Upper lobe of left lung (tissue), 6 donors: ENCODE results near the gene KIF25. TPM values are rescaled to one million over a fixed set of nuclear protein-coding genes. Genes with fewer than 3 reads are reported as not detected.

Source experiments
- ATAC-seq, 2 donors: fragments of 200-7000 bp; cut with Tn5 transposase; one replicate each; pipeline ENCODE4 v1.9.1; 2022; ENCODE audit warnings: mild to moderate bottlenecking in 2 of 2, moderate library complexity in 2 of 2; ENCODE audit not compliant: low FRiP score in 2 of 2
- DNase-seq, 2 donors: peaks; one replicate each; pipeline ENCODE4 v3.0.0-alpha.2; 2019 to 2020
- H3K27ac ChIP-seq, 4 donors: fragments of 200-600 bp; sonication (generic); one replicate each; pipeline ENCODE4 v1.5.1; 2016 to 2019
- H3K27me3 ChIP-seq, 4 donors: fragments of 200-600 bp; sonication (generic); one replicate each; pipeline ENCODE4 v1.5.1; 2017 to 2019
- H3K36me3 ChIP-seq, 4 donors: fragments of 200-600 bp; sonication (generic); one replicate each; pipeline ENCODE4 v1.5.1; 2016 to 2019
- H3K4me1 ChIP-seq, 4 donors: fragments of 200-600 bp; sonication (generic); one replicate each; pipeline ENCODE4 v1.5.1; 2018 to 2019
- H3K4me3 ChIP-seq, 4 donors: fragments of 200-600 bp; sonication (generic); one replicate each; pipeline ENCODE4 v1.5.1; 2017 to 2019; ENCODE audit warnings: mild to moderate bottlenecking in 2 of 4, moderate library complexity in 1 of 4
- H3K9me3 ChIP-seq, 4 donors: fragments of 200-600 bp; sonication (generic); one replicate each; pipeline ENCODE4 v1.5.1; 2018 to 2019
- EP300 ChIP-seq, 4 donors: sonication (generic); formaldehyde crosslinking; IDR thresholded peaks; one replicate each; pipeline ENCODE4 v1.5.1; 2017; ENCODE audit warnings: antibody characterized with exemption in 4 of 4, control low read depth in 2 of 4
- POLR2A ChIP-seq, 4 donors: fragments of 450-650 bp; IDR thresholded peaks; one replicate each; pipeline ENCODE4 v1.5.1; 2016 to 2017; ENCODE audit warnings: antibody characterized with exemption in 4 of 4, mild to moderate bottlenecking in 2 of 4
- POLR2AphosphoS5 ChIP-seq, 2 donors: sonication (generic); formaldehyde crosslinking; IDR thresholded peaks; one replicate each; pipeline ENCODE4 v1.5.1; 2017; ENCODE audit warnings: antibody characterized with exemption in 2 of 2
- WGBS, 2 donors: methylation state at CpG; one replicate each; pipeline ENCODE4 v1.1.5; 2017 to 2018; 5-methylcytosine and 5-hydroxymethylcytosine counted together
- total RNA-seq, 6 donors: library from RNA; depleted of rRNA in 4 of 6; stranded (reverse); fragments of >200 nt in 4 of 6; gene quantifications; one replicate each; pipeline versions ENCODE4 v1.1.0 to v1.2.1, GENCODE V29; 2016 to 2021
- TF ChIP-seq, protein P1 (sequence below), 6 experiments: fragments of 450-650 bp in 4 of 6; fragments of 200-600 bp in 2 of 6; sonication (generic) in 2 of 6; IDR thresholded peaks; one replicate each; pipeline ENCODE4 v1.5.1; 2016 to 2019; ENCODE audit warnings: antibody characterized with exemption in 6 of 6
- donor health status: DM: no; HTN: no; CAD: no; lungs with moderate emphysema.
- donor health status: DM: no; HTN: yes; CAD: no; lungs with severe emphysema.

Gene KIF25
- total RNA-seq, 6 donors from 2014 or later, result 0.17 to 0.54 (median 0.30) TPM; not detected in 3

DNA sequence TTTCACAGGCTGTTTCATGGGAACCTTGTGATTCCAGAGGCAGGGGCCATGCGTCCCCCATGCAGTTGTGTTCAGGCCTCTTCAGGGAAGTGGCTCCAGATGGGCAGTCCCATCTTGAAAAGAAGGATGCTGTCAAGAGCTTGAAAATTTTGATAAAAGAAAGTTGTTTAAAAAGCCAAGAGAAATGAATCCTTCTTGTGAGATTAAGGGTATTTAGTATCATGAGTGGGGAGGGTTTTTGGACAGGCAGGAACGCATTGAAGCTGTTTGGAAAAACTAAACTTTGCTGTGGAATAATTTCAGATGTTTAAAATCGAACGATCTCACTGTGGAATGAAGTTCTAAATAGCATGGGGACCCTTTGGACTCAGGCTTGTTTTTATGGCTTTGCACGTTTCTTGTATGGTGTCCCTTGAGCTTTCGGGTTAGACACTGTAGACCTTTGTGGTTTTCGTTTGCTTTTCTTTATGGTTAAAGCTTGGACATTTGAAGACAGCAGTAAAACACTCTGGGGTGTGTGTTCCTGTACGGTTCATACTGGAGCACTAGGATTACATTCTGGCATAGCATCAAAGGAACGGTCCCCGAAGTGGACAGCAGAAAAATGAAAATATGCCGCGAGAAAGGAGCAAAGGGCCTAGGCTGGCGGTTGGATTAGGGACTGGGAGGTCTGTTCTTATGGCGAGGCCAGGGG, 18.2 kb downstream of the KIF25 start:
- Histone ChIP-seq H3K27me3 (no peaks in the 10 kb centered on the region), H3K9me3 (peaks cover 3 to 19% (median 14%) of the 10 kb centered on the region in 4 donors), H3K4me1 (no peaks in the 10 kb centered on the region), H3K36me3 (no peaks in the 10 kb centered on the region), H3K4me3 (no peak overlapping the region), H3K27ac (no peak overlapping the region)
- TF ChIP-seq POLR2A (IDR thresholded peaks at IDR 0.05) (no peak), EP300 (IDR thresholded peaks at IDR 0.05) (no peak), POLR2AphosphoS5 (IDR thresholded peaks at IDR 0.05) (no peak)
- TF ChIP-seq, protein P1, sequence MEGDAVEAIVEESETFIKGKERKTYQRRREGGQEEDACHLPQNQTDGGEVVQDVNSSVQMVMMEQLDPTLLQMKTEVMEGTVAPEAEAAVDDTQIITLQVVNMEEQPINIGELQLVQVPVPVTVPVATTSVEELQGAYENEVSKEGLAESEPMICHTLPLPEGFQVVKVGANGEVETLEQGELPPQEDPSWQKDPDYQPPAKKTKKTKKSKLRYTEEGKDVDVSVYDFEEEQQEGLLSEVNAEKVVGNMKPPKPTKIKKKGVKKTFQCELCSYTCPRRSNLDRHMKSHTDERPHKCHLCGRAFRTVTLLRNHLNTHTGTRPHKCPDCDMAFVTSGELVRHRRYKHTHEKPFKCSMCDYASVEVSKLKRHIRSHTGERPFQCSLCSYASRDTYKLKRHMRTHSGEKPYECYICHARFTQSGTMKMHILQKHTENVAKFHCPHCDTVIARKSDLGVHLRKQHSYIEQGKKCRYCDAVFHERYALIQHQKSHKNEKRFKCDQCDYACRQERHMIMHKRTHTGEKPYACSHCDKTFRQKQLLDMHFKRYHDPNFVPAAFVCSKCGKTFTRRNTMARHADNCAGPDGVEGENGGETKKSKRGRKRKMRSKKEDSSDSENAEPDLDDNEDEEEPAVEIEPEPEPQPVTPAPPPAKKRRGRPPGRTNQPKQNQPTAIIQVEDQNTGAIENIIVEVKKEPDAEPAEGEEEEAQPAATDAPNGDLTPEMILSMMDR (IDR thresholded peaks at IDR 0.05), result no peak
- DNase-seq (no peak), ATAC-seq (no peak)
- WGBS, 2 donors, result 63 to 72% methylated on average over 14 of the region's 14 CpGs

DNA sequence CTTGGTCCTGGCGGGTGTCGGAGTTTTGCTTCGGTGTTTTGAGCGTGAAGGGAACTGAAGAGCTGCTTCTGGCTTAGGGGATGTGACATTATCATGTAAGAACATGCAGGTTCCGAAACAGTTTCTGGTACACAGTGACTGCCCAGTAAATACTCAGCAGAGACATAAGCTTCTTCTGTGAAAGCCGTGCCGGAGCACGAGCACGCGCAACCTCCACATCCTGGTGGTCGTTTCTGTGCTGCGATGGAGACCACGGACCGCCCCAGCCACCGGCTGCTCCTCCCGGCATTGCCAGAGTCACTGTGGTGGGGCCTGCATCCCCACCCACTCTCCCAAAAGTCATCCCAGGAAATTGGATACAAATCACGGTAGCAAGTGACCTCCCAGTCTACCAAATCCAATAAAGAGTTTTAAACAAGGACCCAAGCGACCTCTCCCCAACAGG, 18.7 kb downstream of the KIF25 start:
- 94 to 97% methylated on average over 18 of the region's 18 CpGs for WGBS, 2 donors
- Histone ChIP-seq H3K4me1 (no peaks in the 10 kb centered on the region), H3K27me3 (no peaks in the 10 kb centered on the region), H3K9me3 (peaks cover 3 to 13% (median 10%) of the 10 kb centered on the region in 4 donors), H3K36me3 (no peaks in the 10 kb centered on the region), H3K4me3 (no peak overlapping the region), H3K27ac (no peak overlapping the region)
- ATAC-seq, result no peak
- DNase-seq, result no peak
- no peak for TF ChIP-seq POLR2A (IDR thresholded peaks at IDR 0.05)

DNA sequence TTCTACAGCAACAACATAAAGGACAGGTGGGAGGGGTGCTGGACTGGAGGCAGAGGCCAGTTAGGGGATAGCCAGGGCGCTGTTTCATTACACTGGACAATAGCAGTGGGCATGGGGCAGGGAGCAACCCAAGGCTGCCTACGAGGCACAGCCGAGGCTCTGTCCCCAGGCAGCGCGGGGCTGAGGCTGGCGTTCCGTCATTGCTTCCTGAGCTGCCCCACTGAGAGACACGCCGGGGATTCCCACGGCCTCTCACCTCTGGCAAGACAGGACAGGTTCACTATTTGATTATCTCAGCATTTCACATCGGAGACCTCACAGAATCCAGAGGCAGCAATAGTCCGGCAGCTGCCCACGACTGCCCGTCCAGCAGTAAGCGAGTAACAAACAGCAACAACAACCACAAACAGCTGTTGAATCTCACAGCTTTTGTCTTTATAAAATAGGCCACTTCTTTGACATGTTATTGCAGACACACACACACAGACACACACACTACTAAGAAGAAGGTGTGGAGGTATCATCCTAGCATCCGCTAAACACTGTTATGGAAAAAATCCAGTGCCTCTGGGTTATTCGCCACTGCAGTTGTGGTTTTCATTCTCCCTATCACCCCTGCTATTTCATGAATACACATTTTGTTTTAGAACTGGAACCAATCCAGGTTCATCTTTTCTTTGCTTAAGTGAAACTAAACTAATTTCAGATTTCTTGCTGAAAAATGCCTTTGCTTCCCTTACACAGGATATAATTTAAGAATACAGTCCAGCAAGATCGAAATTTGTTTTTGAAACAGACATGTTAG, 19.5 kb downstream of the KIF25 start:
- peaks cover 0 to 7% (median 5%) of the 10 kb centered on the region in 4 donors for H3K9me3 ChIP-seq
- peak overlapping the region in 1 of 4 donors; percentile 57 for H3K27ac ChIP-seq
- H3K4me3 ChIP-seq, result no peak overlapping the region
- DNase-seq, result peak in 1 of 2 donors; percentile 61
- WGBS, 2 donors, result 75 to 89% methylated on average over 18 of the region's 18 CpGs
- H3K36me3 ChIP-seq, result no peaks in the 10 kb centered on the region
- no peaks in the 10 kb centered on the region for H3K27me3 ChIP-seq
- H3K4me1 ChIP-seq, result no peaks in the 10 kb centered on the region
- no peak for ATAC-seq
- TF ChIP-seq POLR2AphosphoS5 (IDR thresholded peaks at IDR 0.05) (no peak), POLR2A (IDR thresholded peaks at IDR 0.05) (no peak), EP300 (IDR thresholded peaks at IDR 0.05) (no peak)
- TF ChIP-seq, protein P1 (IDR thresholded peaks at IDR 0.05), result no peak

DNA sequence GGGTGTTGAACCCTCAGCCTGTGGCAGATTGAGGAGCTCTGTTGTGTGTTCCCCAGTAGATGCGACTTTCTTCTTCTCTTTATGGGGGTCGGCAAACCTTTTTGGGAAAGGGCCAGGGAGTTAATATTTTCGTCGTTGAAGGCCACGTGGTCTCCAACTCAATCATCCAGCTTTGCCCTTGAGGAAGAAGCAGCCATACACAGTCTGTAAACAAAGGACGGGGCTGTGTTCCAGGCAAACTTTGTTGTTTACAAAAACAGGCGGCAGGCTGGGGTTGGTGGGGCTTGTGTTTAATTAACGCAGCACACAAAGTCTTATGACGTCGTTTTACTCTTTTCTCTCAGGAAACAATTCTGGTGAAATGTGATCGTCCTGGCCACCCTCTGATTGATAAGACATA, 20.2 kb downstream of the KIF25 start:
- peak in 1 of 4 donors; percentile 55 for TF ChIP-seq EP300 (IDR thresholded peaks at IDR 0.05)
- TF ChIP-seq POLR2AphosphoS5 (IDR thresholded peaks at IDR 0.05), result peak in 1 of 2 donors; percentile 66
- no peak for TF ChIP-seq POLR2A (IDR thresholded peaks at IDR 0.05)
- Histone ChIP-seq H3K27ac (no peak overlapping the region), H3K4me1 (no peaks in the 10 kb centered on the region), H3K27me3 (no peaks in the 10 kb centered on the region), H3K4me3 (no peak overlapping the region), H3K9me3 (peaks cover 0 to under 1% (median 0%) of the 10 kb centered on the region in 4 donors), H3K36me3 (no peaks in the 10 kb centered on the region)
- DNase-seq (no peak), ATAC-seq (no peak)
- WGBS, 2 donors, result 38 to 50% methylated on average over 11 of the region's 11 CpGs

DNA sequence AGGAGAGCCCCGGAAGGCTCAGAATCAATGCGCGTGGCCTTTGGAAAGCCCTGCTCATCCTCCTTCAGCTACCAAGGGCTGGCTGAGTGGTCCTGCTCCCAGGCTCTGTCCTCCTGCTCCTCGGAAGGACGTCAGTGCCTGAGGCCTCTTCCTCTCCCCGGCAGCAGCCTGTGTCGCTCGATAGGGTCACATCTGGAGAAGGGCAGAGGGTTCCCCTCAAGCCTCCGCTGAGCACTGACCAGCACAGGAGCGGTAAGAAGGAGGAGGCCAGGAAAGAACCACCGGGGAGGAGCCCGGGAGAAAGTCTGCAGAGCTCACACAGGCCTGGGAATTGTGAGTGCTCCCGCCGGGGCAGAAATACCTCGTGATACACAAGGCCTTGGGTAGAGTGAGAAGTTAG, 21.2 kb downstream of the KIF25 start:
- Histone ChIP-seq H3K27me3 (no peaks in the 10 kb centered on the region), H3K4me3 (no peak overlapping the region), H3K4me1 (no peaks in the 10 kb centered on the region), H3K27ac (no peak overlapping the region), H3K36me3 (no peaks in the 10 kb centered on the region), H3K9me3 (no peaks in the 10 kb centered on the region)
- TF ChIP-seq POLR2A (IDR thresholded peaks at IDR 0.05) (no peak), EP300 (IDR thresholded peaks at IDR 0.05) (no peak), POLR2AphosphoS5 (IDR thresholded peaks at IDR 0.05) (no peak)
- TF ChIP-seq, protein P1 (IDR thresholded peaks at IDR 0.05), result no peak
- 90 to 92% methylated on average over 14 to 15 of the region's 15 CpGs for WGBS, 2 donors
- DNase-seq, result no peak
- ATAC-seq, result no peak
